Stimulated activated CD8-positive, alpha-beta memory T cell treated with anti-CD3 and anti-CD28 coated beads, Interleukin-2, amount 100 ng/mL, for 48 hours (primary cell): ENCODE results near the gene NDUFA6.
"Not testable (repeated sequence)": the region's sequence is repeated elsewhere in the genome, so short reads cannot be mapped to it uniquely, and the experiment has no call there.

Experiments
- DNase-seq, 2 donors: peaks; one replicate each; pipeline ENCODE4 v3.0.0-alpha.2; 2020; ENCODE audit warnings: low read depth in 2 of 2

The NDUFA6 gene

GRCh38 chr22:42090596-42091454, at the start of gene NDUFA6:
NDUFA6 (minus strand) TSS chr22:42090772; CDS start chr22:42090744, 28 bp downstream.
- peak; percentile 95 to 96 for DNase-seq

- not testable (repeated sequence) for DNase-seq
These were observed 49.6 kb upstream of the NDUFA6 start for GRCh38 chr22:42140153-42140552.

GRCh38 chr22:42139508-42139907, 48.9 kb upstream of the NDUFA6 start:
- DNase-seq = not testable (repeated sequence)

- DNase-seq = no peak
These were observed 48.4 kb upstream of the NDUFA6 start for GRCh38 chr22:42138972-42139371.

GRCh38 chr22:42138122-42138770, 47.7 kb upstream of the NDUFA6 start:
- DNase-seq = no peak

GRCh38 chr22:42135688-42136087, 45.1 kb upstream of the NDUFA6 start:
- not testable (repeated sequence) for DNase-seq

GRCh38 chr22:42134100-42135020, 43.8 kb upstream of the NDUFA6 start:
- no peak for DNase-seq

- no peak for DNase-seq
These were observed 41.9 kb upstream of the NDUFA6 start for GRCh38 chr22:42132457-42132856.

GRCh38 chr22:42131562-42131961, 41.0 kb upstream of the NDUFA6 start:
- no peak for DNase-seq

- DNase-seq = not testable (repeated sequence)
These were observed 40.3 kb upstream of the NDUFA6 start, which contains the start of gene CYP2D6 for GRCh38 chr22:42130639-42131431. CYP2D6 (minus strand) TSS chr22:42130810; CDS start chr22:42130791, 19 bp downstream.

- not testable (repeated sequence) for DNase-seq
These were observed 39.6 kb upstream of the NDUFA6 start for GRCh38 chr22:42130182-42130581.

GRCh38 chr22:42128776-42129694, 38.5 kb upstream of the NDUFA6 start:
- DNase-seq = peak in 1 of 2 donors; percentile 8

- DNase-seq = not testable (repeated sequence)
These were observed 37.4 kb upstream of the NDUFA6 start for GRCh38 chr22:42128007-42128406.

- no peak for DNase-seq
These were observed 37.0 kb upstream of the NDUFA6 start for GRCh38 chr22:42127606-42128005.

- not testable (repeated sequence) for DNase-seq
These were observed 33.0 kb upstream of the NDUFA6 start for GRCh38 chr22:42123529-42123928.

- DNase-seq = not testable (repeated sequence)
These were observed 29.9 kb upstream of the NDUFA6 start for GRCh38 chr22:42120231-42121021.

GRCh38 chr22:42116848-42117424, 26.4 kb upstream of the NDUFA6 start:
- no peak for DNase-seq

GRCh38 chr22:42115420-42115830, 24.9 kb upstream of the NDUFA6 start:
- DNase-seq = not testable (repeated sequence)

- DNase-seq = no peak
These were observed 24.1 kb upstream of the NDUFA6 start for GRCh38 chr22:42114721-42115120.
